HG03469 (cell line): ENCODE results near the gene AKAP7.

Experiments
- ATAC-seq: cut with Tn5 transposase; IDR thresholded peaks from one replicate; pipeline ENCODE4 v1.9.1; 2021; ENCODE audit warnings: mild to moderate bottlenecking, moderate library complexity, moderate number of reproducible peaks; ENCODE audit not compliant: unreplicated experiment

AKAP7 gene

DNA sequence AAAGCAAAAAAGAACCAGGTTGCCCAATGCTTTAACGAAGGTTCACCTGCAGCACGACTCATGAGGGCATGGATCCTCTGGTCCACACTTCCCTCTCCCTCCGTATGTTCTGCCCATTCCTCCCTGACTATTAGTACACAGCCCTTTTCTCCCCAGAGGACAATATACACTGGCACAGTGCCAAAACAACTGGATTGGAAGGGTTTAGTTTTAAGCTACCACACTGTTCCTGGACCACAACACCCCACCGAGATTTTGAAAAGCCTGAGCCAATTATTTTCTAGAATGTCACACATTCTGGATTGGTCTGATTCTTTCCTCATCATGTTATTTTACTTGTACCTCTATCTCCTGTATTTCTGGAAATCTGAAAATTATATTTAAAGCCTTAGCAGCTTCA is 2.9 kb upstream of the AKAP7 start:
- no peak for ATAC-seq

DNA sequence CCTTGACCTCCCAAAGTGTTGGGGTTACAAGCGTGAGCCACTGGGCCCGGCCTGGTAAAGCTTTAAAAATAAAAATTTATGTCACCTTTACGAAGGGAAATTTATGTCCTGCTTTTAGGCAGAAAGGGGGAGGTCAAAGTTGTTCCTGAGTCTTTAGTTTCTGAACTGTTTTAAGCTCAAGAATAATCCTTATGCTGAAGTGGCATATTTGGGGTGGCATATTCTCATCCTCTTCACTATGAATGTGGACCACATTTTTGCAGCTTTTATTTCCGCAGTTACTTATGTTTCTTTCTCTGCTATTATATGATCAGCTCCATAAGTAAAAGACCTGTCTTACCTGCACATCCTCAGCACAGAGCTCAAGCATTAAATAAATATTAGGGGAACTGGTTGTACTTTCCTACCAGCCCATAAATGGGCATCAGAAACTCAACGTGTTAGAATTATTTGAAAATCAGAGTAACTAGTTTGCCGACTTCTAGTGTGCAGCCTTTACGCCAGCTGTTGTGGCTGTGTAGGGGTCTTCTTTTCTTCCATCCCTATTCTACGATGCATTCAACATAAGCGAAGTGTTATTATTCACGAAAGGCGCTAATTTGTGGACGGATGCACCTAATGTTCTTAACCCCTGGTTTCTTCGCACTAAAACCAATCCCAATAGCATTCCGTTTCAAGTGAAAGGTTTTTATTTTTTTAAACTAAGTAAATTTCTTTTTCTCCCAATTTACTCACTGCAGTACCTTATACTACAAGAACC is 867 bp upstream of the AKAP7 start:
- no peak for ATAC-seq

DNA sequence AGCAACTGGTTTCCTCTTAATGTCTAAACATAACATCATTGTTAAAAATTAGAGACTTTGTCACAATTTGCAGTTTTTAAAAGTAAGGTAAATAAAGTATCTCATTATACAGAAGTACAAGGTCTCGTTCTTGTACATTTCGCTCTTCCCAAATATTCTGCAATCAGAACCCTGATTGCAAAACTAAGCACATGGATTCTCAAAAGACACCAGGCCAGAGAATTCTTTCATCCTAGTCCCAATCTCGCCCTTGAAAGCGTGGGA is 355 bp upstream of the AKAP7 start:
- ATAC-seq: no peak

DNA sequence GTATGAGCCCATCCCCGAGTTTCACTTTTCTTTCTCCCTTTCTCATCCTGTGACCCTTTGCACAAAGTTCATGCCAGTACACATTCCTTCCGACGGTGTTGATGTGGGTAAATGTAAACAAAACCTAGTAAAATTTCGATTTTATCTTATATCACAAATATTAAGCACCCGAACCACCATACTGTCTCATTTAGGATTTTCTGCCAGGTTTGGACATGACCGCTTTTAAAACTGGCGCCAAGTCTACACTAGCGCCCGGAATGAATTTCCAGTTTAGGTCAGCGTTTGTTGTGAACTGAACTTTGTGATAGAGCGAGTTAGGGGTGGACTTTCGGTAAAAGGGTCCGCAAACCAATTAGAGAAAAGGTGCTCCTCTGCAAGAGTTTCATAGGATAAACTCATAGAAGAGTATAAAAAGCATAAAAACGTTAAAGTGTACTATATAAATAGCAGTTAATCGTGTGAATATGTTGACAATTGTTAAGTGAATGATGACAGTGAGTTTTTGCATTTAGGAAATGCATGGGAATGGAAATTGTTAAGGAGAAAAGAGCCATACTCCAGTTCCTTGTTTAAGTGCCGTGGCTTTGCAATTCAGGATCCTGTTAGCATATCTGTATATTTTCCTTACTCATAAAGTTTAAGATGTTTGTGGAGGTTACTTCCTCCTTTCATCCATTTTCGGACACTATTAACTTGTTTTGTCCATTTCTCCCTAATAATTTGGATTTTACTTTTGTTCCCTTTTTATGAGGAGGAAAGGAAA is 937 bp downstream of the AKAP7 start:
- ATAC-seq: no peak

DNA sequence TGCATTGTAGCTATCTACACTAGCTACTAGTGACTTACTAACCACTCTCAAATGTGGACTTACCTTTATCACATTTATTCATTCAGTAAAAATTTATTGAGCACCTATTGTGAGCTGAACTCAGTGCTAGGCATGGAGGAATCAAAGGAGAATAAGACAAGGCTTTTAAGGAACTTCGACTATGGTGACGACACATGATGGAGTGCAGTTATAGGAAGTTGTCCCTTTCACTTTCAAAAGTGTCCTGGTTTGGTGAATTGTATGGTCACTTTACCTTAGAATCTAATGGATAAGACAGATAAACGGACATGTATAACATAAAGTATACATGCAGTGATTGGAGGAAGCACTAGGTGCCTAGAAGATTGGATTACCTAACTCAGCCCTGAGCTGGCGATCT is 4.3 kb downstream of the AKAP7 start:
- ATAC-seq: no peak

DNA sequence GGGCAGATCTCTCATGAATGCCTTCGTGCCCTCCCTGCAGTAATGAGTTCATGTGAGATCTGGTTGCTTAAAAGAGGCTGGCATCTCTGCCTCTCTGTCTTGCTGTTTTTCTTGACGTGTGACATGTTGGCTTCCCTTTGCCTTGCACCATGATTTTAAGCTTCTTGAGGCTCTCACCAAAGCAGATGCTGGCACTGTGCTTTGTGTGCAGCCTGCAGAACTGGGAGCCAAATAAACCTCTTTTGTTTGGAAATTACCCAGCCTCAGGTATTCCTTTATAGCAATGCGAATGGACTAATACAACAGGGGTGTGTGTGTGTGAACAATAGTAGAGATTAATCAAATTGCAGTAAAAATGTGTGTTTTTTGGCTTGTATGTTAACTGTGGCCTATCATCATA is 8.1 kb downstream of the AKAP7 start:
- no peak for ATAC-seq

DNA sequence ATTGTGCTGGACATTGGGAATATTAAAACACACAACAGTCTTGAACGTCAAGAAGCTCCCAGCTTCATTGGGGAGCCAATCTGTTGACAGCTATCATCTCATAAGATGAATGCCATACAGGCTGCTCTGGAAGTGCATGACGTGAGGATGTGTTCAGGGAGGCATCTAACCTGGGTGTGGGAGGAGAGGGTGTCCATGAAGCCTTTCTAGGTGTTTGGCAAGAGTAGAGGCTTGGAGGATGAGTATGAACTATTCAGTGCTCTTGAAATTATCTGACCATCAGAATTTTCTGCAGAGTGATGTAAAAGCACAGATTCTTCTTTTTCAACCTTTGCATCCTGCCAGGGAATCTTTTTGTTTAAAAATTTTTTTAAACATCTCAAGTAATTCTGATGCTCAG is 11.6 kb downstream of the AKAP7 start:
- no peak for ATAC-seq

DNA sequence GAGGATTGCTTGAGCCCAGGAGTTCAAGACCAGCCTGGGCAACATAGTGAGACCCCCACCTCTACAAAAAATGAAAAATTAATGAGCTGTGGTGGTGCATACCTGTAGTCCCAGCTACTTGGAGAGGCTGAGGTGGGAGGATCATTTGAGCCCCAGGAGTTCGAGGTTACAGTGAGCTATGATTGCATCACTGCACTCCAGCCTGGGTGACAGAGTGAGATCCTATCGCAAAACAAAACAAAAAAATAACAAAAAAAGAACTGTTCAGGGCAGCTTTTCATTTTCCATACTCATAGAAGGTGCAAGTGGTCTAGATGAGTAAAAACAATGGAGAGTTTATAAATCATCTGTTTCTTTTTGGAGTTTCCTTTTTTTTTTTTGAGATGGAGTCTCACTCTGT is 21.1 kb downstream of the AKAP7 start:
- ATAC-seq: no peak

DNA sequence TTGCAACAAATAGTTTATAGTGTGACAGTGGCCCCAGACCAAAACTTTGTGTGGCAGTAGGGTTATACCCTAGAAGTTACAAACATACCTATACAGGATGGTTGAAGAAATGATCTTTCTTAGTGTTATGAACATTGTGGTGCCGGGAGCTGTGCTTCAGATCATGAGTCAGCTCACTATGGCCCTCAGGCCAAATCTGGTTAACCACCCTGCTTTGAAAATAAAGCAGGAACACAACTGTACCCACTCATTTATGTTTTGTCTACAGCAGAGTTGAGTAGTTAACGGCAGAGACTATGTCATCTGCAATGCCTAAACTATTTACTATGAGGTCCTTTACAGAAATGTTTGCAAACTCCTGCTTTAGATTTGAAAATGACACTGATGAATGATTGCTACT is 24.3 kb downstream of the AKAP7 start:
- ATAC-seq: no peak

DNA sequence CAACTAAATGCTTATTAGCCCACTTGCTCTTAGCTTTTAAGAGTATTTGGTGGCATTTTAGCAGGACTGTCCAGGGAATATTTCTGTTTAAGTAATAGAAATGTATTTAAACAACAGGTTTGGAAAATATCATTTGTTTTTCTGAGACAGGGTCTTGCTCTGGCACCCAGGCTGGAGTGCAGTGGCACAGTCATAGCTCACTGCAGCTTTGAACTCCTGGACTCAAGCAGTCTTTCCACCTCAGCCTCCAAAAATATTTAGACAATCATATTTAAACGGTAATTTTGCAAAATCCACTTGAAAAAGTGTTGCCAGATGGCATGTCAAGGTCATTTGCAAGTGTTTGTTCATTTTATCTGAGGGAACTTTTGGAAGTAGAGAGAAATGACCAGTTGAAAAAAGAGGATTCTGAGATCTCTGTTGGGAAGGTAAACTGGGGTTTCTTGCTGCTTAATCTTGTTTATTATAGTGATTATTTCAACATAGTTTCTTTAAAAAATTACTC is 25.0 kb downstream of the AKAP7 start:
- ATAC-seq: no peak

DNA sequence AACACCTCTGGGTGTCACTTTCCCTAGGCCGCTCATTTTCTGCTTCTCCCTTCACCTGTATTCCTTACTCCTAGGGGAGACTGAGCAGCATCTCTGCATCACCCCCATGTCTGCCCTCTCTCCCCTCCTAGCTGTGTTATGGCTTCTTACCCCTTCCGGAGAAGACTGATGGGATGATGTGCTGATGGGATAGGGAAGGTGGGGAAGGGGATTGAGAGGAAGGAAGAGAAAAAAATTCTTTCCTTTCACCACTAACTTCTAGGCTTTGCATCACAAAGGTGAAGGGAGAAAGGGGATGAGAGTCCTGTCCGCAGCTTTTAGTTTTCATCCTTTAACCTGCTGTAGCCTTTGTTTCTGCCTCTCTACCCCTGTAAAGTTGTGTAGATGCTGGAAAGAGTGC is 26.7 kb downstream of the AKAP7 start:
- no peak for ATAC-seq

DNA sequence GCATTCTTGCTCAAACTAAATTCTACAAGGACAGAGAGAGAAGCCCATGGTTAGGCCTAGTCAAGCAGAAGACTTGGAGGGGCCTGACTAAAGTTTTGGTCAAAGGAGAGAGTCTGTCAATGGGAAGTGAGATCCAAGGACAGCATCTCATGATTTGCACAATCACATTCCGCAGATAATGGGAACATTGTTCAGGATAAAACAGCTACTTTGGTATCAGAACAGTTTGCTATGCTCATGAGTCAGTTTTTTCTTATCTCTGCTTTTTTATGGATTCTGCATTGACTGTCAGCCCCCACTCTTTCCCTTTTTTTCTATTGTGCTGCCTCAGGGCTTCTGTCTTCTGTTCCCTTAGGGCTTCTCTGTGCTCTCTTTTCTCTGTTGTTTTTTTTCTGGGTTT is 28.6 kb downstream of the AKAP7 start:
- no peak for ATAC-seq

DNA sequence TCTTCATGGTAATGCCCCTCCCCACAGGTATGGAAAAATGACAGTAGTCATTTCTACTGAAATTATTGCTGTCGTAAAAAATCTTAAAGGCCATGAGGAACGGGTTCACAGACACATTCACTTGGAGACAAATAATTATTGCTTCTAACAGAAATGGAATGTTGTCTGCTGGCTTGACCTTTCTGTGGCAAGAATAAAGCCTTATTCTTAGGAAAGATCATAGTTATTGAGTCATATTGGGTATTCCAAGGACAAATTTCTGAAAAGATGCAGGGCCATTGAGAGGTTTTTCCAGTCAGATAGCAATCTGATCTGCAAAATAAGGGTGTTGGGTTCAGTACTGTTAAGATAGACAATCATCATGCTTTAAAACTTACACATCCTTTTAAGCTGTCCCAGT is 29.2 kb downstream of the AKAP7 start:
- ATAC-seq: no peak

DNA sequence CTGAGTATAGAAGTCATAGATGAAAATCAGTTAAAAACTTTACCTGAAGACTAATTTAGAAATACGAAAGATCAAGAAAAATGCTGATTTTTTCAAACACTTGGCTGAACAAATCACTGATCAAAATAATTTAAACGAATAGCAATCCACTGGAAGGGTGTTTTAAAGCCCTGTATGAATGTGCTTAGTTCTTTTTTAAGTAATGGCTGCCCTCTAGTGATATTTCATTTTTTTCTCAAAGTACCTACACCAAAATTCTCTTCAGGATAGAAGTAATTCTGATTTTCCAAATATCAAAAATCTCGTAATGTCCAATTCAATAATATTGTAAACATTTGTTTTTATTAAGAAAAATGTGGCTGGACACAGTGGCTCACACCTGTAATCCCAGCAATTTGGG is 32.5 kb downstream of the AKAP7 start:
- ATAC-seq: no peak

DNA sequence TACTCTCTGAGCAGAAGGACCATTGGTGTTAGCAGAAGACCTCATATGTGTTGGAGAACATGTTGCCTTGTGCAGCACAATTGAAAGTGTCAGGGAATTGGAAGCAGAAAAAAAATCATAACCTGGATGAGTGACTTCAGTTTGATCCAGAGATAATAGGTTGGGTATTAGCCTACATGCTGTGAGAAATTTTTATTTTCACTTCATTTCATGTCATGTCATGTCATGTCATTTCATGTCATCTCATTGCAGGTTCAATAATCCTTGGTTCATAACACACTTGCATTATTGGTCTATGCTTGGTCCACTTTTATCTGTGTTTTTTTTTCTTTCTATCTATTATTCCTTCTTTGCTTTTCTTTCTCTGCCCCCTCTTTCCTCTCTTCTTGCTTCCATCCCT is 34.3 kb downstream of the AKAP7 start:
- no peak for ATAC-seq

DNA sequence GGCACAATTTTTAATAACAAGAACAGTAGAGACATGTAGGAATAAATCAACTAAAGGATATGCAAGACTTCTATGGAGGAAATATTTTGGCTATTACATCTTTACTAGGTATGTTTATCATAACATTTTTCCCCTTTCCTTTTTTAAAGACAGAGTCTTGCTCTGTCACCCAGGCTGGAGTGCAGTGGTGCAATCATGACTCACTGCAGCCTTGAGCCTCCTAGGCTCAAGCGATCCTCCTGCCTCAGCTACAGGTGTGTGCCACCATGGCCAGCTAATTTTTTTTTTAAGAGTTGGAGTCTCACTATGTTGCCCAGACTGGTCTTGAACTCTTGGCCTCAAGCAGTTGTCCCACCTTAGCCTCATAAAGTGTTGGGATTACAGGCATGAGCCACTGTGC is 37.0 kb downstream of the AKAP7 start:
- no peak for ATAC-seq

DNA sequence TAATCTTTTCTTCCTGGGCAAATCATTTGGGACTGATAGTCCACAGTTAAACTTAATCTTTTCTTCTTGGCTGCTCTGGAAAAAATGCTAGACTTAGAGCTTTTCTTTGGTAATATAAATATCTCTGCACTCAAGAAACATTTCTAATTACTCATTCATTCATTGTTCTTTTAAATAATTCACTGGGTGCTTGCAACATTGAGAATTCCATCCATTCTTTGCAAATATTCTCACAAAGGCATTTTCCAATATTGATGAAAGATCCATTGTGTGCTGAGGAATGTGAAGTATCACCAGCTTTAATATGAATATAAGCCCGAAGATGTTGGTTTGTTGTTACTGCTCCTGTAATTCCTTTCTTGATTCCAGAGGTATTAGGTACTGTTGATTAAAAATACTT is 38.4 kb downstream of the AKAP7 start:
- ATAC-seq: no peak

DNA sequence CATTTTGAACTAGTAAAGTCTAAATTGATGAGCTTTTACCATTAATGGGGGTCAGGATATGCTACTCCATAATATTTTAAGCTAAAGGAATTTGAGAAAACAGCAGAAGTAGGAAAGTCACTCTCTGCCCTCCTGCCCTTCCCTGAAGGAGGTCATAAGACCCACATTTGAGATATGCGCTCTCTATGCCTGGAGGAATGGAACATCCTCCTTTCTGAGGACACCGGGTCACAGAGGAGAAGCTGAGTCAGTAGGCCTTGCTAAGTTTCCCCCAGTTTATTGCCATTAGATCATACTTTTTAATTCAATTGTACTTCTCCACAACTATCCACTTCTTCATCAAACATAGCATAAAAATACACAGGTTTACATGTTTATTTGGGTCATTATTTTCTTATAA is 40.3 kb downstream of the AKAP7 start:
- no peak for ATAC-seq

DNA sequence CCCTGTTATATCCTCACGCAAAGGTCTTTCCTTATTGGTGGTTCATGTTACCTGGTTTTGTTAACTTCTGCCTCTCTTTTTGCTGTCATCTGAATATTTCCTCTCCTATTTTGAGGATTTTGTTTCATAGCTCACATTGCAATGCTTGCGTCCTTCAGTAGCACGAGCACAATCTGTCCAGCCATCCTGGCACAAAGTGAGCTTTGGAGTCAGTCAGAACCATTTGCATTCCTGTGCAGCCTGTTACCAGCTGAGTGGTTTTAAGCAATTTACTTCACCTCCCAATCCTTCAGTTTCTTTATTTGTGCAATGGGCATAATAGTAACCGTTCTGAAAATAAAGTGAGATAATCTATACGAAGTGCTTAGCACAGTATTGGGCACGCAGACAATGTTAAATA is 42.7 kb downstream of the AKAP7 start:
- ATAC-seq: no peak

DNA sequence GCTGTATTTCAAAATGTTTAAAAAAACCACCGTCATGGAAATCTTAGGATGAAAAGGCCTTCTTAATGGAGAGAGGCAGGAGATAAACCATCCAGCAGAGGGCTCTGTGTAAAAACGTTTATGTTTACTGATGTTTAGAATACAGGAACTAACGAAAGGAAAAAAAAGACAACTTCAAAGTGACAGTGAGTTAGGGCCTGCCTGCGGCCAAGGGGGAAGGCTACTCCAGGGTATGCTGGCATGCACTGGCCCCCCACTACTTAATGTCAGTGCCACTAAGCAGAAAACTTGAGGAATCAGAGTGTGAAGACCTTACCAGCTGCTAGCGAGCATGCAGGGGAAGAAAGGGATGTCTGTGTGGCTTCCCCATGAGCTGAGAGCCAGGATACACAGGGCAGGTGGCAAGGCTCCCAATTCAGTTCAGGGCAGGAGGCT is 47.7 kb downstream of the AKAP7 start:
- ATAC-seq: no peak

DNA sequence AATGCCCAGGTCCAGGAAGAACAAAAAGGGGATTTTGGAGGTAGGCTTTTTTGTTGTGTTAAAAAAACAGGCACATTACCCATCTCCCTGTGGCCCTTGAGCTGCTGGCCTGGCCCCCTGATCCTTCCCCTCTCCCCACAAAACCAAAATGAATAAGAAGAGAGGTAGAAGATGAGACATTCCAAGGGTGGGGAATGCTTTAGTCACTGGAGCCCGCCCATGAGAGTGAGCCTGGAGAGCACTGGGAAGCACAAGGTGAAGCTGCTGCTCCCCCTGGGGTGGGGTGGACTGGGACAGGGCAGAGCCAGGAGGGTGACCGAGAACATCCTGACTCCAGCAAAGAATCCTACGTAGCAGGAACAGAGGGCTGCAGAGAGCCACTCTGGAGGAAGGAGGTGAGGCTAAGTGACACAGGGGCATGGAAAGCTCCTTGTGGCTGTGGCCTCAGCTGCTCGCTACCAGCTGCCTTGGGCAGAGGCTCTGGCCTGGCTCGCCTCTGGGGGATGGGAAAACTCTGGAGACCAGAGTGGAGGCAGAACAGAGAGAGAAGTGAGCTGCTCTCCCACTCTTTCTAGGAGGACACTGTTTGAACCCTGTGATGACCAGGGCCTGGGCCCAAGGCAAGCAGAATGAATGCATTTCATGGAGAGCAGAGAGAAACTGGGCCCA is 48.3 kb downstream of the AKAP7 start:
- no peak for ATAC-seq

DNA sequence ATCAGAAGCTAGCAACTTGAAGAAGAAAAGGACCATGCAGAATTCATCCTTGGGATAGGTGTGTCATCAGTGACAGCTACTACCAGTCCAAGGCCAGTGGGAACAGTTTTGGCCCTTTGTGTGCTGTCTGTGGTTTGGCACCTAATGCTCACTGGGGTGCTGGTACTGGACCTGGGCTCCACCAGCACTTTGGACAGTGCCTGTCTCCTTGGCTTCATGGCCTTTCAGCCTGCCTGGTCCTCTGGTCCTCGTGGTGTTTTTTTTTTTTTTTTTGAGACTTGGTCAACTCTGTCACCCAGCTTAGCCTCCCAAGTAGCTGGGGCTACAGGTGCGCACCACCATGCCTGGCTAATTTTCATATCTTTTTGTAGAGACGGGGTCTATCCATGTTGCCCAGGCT is 56.3 kb downstream of the AKAP7 start:
- no peak for ATAC-seq
